Prostate gland (tissue), 2 donors: ENCODE results near the gene TMEM192.

Source experiments
- CTCF ChIP-seq, 4 experiments: fragments of 200-600 bp in 2 of 4; fragments of 450-650 bp in 2 of 4; sonication (generic) in 2 of 4; IDR thresholded peaks; 1 replicate in 3 of 4; 2 replicates in 1 of 4; pipeline ENCODE4 v1.5.1; 2016 to 2019; ENCODE audit warnings: antibody characterized with exemption in 4 of 4, mild to moderate bottlenecking in 2 of 4, moderate library complexity in 2 of 4
- POLR2A ChIP-seq: fragments of 450-650 bp; IDR thresholded peaks from one replicate; pipeline ENCODE4 v1.6.1; 2016; ENCODE audit warnings: antibody characterized with exemption, mild to moderate bottlenecking
- POLR2AphosphoS5 ChIP-seq: sonication (generic); formaldehyde crosslinking; IDR thresholded peaks from one replicate; pipeline ENCODE4 v1.6.1; 2017; ENCODE audit warnings: antibody characterized with exemption

- TF ChIP-seq CTCF (IDR thresholded peaks at IDR 0.05) (no peak), POLR2AphosphoS5 (no peak), POLR2A (no peak)
Measured at GRCh38 chr4:165060938-165061337, 51.7 kb downstream of the TMEM192 start.
